Neural progenitor cell (in vitro differentiated cells): ENCODE results near the gene KDM6B. TPM values are rescaled to one million over a fixed set of nuclear protein-coding genes. Genes with fewer than 3 reads are reported as not detected.
A peak's percentile ranks its signal among the peaks of the same experiment; 100 is the strongest.

Source experiments
- DNase-seq: peaks from one replicate; pipeline ENCODE4 v3.0.0-alpha.2; 2016; ENCODE audit warnings: low spot score
- H2AFZ ChIP-seq: fragments of 200-600 bp; sonication (generic); replicated peaks from 2 replicates; pipeline ENCODE4 v1.6.1; 2016; ENCODE audit warnings: antibody characterized with exemption
- H3F3A ChIP-seq: fragments of 200-600 bp; sonication (generic); 2 replicates; pipeline ENCODE4 v1.6.1; 2016; ENCODE audit warnings: antibody characterized with exemption, low read depth
- H3K27ac ChIP-seq: fragments of 200-600 bp; sonication (generic); 2 replicates; pipeline ENCODE4 v1.5.1; 2016; ENCODE audit warnings: mild to moderate bottlenecking
- H3K27me3 ChIP-seq: fragments of 200-600 bp; sonication (generic); 2 replicates; pipeline ENCODE4 v1.6.1; 2016; ENCODE audit warnings: mild to moderate bottlenecking, moderate library complexity
- H3K36me3 ChIP-seq: fragments of 200-600 bp; sonication (generic); 2 replicates; pipeline ENCODE4 v1.5.1; 2016
- H3K4me1 ChIP-seq: fragments of 200-600 bp; sonication (generic); 2 replicates; pipeline ENCODE4 v1.6.1; 2016; ENCODE audit warnings: mixed run types
- H3K4me2 ChIP-seq: fragments of 200-600 bp; sonication (generic); 2 replicates; pipeline ENCODE4 v1.6.1; 2016
- H3K4me3 ChIP-seq: fragments of 200-600 bp; sonication (generic); 2 replicates; pipeline ENCODE4 v1.5.1; 2016
- H3K79me2 ChIP-seq: fragments of 200-600 bp; sonication (generic); 2 replicates; pipeline ENCODE4 v1.6.1; 2016; ENCODE audit warnings: low read depth
- H3K9ac ChIP-seq: fragments of 200-600 bp; sonication (generic); 2 replicates; pipeline ENCODE4 v1.6.1; 2016
- H3K9me3 ChIP-seq: fragments of 200-600 bp; sonication (generic); 2 replicates; pipeline ENCODE4 v1.5.1; 2016; ENCODE audit warnings: low read depth
- H4K20me1 ChIP-seq: fragments of 200-600 bp; sonication (generic); 2 replicates; pipeline ENCODE4 v1.6.1; 2016; ENCODE audit warnings: low read depth
- H3K27ac Mint-ChIP-seq: 3 replicates; pipeline ENCODE4 v1.8.0; 2021; ENCODE audit warnings: mixed read lengths
- H3K27me3 Mint-ChIP-seq: 2 replicates; pipeline ENCODE4 v1.8.0; 2022; ENCODE audit warnings: low read depth, mild to moderate bottlenecking, inconsistent platforms, moderate library complexity, mixed read lengths; ENCODE audit not compliant: insufficient read depth
- H3K36me3 Mint-ChIP-seq: 3 replicates; pipeline ENCODE4 v1.8.0; 2021; ENCODE audit warnings: mixed read lengths
- H3K4me1 Mint-ChIP-seq: 3 replicates; pipeline ENCODE4 v1.8.0; 2021; ENCODE audit warnings: mixed read lengths
- H3K4me3 Mint-ChIP-seq: 3 replicates; pipeline ENCODE4 v1.8.0; 2021; ENCODE audit warnings: mild to moderate bottlenecking, moderate library complexity, mixed read lengths
- H3K9me3 Mint-ChIP-seq: 3 replicates; pipeline ENCODE4 v1.8.0; 2020; ENCODE audit warnings: mixed read lengths
- EZH2 ChIP-seq: fragments of 200-600 bp; sonication (generic); IDR thresholded peaks from 2 replicates; pipeline ENCODE4 v1.6.1; 2017; ENCODE audit warnings: antibody characterized with exemption, mild to moderate bottlenecking, moderate library complexity
- EZH2phosphoT487 ChIP-seq: fragments of 200-600 bp; sonication (generic); IDR thresholded peaks from 2 replicates; pipeline ENCODE4 v1.6.1; 2017; ENCODE audit warnings: antibody characterized with exemption
- total RNA-seq: library from RNA; depleted of rRNA; stranded (reverse); fragments of >200 nt; gene quantifications from 2 replicates; pipeline ENCODE4 v1.2.3, GENCODE V29; 2015; ENCODE audit warnings: low replicate concordance
- TF ChIP-seq, protein P1 (sequence below): fragments of 200-600 bp; sonication (generic); IDR thresholded peaks from 2 replicates; pipeline ENCODE4 v1.5.1; 2017; ENCODE audit warnings: antibody characterized with exemption, mild to moderate bottlenecking

Gene KDM6B
- total RNA-seq, 1 donor from 2014 or later: 12.3 TPM

GRCh38 chr17:7837408-7838088, 3.5 kb downstream of the KDM6B start:
- H3K9me3 Mint-ChIP-seq: no peaks in the 10 kb centered on the region
- TF ChIP-seq, protein P1, sequence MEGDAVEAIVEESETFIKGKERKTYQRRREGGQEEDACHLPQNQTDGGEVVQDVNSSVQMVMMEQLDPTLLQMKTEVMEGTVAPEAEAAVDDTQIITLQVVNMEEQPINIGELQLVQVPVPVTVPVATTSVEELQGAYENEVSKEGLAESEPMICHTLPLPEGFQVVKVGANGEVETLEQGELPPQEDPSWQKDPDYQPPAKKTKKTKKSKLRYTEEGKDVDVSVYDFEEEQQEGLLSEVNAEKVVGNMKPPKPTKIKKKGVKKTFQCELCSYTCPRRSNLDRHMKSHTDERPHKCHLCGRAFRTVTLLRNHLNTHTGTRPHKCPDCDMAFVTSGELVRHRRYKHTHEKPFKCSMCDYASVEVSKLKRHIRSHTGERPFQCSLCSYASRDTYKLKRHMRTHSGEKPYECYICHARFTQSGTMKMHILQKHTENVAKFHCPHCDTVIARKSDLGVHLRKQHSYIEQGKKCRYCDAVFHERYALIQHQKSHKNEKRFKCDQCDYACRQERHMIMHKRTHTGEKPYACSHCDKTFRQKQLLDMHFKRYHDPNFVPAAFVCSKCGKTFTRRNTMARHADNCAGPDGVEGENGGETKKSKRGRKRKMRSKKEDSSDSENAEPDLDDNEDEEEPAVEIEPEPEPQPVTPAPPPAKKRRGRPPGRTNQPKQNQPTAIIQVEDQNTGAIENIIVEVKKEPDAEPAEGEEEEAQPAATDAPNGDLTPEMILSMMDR: no peak
- TF ChIP-seq EZH2phosphoT487: no peak
- no peak for TF ChIP-seq EZH2
- H3F3A ChIP-seq: peaks cover 71% of the 10 kb centered on the region
- H3K9ac ChIP-seq: no peak overlapping the region
- H3K4me3 Mint-ChIP-seq: peak overlapping the region; percentile 94
- peaks cover 3% of the 10 kb centered on the region for H3K36me3 Mint-ChIP-seq
- no peak overlapping the region for H2AFZ ChIP-seq
- peak overlapping the region; percentile 71 for H3K4me3 ChIP-seq
- H3K9me3 ChIP-seq: no peaks in the 10 kb centered on the region
- H3K36me3 ChIP-seq: no peaks in the 10 kb centered on the region
- H3K4me1 ChIP-seq: peaks cover 40% of the 10 kb centered on the region
- DNase-seq: peak; percentile 53
- H3K27ac ChIP-seq: peak overlapping the region; percentile 63
- H3K27ac Mint-ChIP-seq: peak overlapping the region; percentile 98
- H3K4me2 ChIP-seq: peak overlapping the region; percentile 99
- peaks cover 45% of the 10 kb centered on the region for H4K20me1 ChIP-seq
- H3K27me3 ChIP-seq: peaks cover 11% of the 10 kb centered on the region
- H3K4me1 Mint-ChIP-seq: peaks cover 57% of the 10 kb centered on the region
- H3K27me3 Mint-ChIP-seq: peaks cover 7% of the 10 kb centered on the region
- peaks cover 42% of the 10 kb centered on the region for H3K79me2 ChIP-seq

DNA sequence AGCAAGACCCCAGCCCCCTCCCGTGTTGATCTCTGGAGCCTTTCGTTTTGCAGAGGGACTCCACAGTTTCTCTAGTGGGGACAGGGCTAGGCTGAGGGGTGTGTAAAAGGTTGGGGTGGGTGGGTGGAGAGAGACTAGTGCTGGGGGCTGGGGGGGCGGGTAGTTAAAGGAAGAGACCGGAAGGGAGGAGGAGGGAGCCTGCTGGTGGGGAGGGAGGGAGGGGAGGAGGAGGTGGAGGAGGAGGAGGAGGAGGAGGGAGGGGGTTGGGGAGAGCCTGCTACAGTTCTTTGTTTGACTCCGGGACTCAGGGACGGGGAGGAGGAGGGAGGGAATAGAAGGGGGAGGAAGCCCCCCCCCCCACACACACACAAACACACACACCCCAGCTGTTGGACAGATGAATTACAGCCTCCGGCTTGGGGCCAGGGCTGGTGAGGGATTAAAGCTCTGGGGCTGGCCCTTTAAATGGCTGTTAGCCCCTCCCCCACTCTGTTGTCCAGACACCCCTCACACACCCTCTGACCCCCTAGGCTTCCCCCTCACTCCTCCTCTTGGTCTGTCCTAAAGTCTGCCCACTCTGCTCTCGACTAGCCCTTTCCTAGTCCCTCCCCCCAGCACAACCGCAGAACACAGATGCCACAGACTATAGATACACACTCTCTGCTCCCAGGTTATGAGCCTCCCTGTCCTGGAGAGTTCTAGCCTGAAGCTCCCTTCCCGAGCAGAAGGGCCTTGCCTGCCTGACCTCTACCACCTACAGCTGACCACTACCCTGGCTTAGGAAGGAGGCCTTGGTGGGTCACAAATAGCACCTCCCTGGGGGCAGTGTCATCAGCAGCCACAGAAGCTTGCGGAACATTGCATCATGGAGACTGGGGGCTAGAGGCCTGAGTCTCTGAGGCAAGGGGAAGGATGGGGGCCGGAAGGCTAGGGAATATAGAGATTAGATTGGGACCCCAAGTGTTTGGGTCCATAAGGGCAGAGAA, 4.4 kb downstream of the KDM6B start:
- peak overlapping the region; percentile 63 for H3K27ac ChIP-seq
- peaks cover 3% of the 10 kb centered on the region for H3K36me3 Mint-ChIP-seq
- H3K27me3 Mint-ChIP-seq: peaks cover 10% of the 10 kb centered on the region
- H3F3A ChIP-seq: peaks cover 78% of the 10 kb centered on the region
- H3K9me3 Mint-ChIP-seq: no peaks in the 10 kb centered on the region
- peak overlapping the region; percentile 94 for H3K4me3 Mint-ChIP-seq
- peaks cover 49% of the 10 kb centered on the region for H4K20me1 ChIP-seq
- peak overlapping the region; percentile 99 for H3K4me2 ChIP-seq
- H3K4me3 ChIP-seq: peak overlapping the region; percentile 71
- H3K4me1 Mint-ChIP-seq: peaks cover 52% of the 10 kb centered on the region
- H3K4me1 ChIP-seq: peaks cover 37% of the 10 kb centered on the region
- peak overlapping the region; percentile 98 for H3K27ac Mint-ChIP-seq
- TF ChIP-seq, protein P1: no peak
- TF ChIP-seq EZH2phosphoT487 (no peak), EZH2 (no peak)
- peak; percentile 92 for DNase-seq
- H3K79me2 ChIP-seq: peaks cover 50% of the 10 kb centered on the region
- H3K36me3 ChIP-seq: no peaks in the 10 kb centered on the region
- H3K27me3 ChIP-seq: peaks cover 2% of the 10 kb centered on the region
- H3K9ac ChIP-seq: no peak overlapping the region
- no peaks in the 10 kb centered on the region for H3K9me3 ChIP-seq
- H2AFZ ChIP-seq: no peak overlapping the region

DNA sequence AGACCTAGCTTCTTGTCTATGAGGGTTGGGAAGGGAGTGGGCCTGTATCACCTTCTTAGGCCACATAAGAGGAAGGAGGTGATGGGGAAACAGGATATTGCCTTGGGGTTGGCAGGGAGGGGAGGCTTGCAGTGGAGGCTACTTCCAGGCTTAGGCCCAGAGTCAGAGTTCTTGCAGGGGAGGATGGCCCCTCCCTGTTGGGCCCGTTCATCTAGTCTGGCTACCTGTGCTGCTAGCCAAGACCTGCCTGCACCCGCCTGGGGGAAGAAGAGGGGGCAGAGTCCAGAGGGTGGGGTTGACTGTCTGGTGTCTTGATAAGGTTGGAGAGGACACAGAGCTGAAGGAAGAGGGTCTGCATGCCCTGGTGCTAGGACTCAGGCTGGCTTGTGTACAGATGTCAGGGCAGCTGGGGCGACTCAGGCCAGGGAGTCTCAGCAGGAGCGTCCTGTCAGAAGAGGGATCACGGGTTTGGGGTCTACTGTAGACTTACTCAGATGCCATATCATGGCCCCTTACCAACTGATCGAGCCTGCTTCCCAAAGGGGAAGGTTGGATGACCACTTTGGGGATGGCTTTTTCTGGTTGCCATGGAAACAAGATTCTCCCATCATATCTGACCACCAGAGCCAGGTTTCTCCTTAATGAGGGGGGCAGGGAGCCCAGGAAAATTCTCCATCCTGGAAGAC, 5.3 kb downstream of the KDM6B start:
- Histone ChIP-seq H3K36me3 (no peaks in the 10 kb centered on the region), H3K4me2 (peak overlapping the region; percentile 99), H3K27ac (no peak overlapping the region), H4K20me1 (peaks cover 57% of the 10 kb centered on the region), H3K4me3 (peak overlapping the region; percentile 71), H2AFZ (no peak overlapping the region), H3F3A (peaks cover 85% of the 10 kb centered on the region), H3K4me1 (peaks cover 35% of the 10 kb centered on the region), H3K9ac (no peak overlapping the region), H3K79me2 (peaks cover 60% of the 10 kb centered on the region), H3K9me3 (no peaks in the 10 kb centered on the region), H3K27me3 (no peaks in the 10 kb centered on the region)
- Mint-ChIP-seq H3K27ac (peak overlapping the region; percentile 64), H3K9me3 (no peaks in the 10 kb centered on the region), H3K4me1 (peaks cover 53% of the 10 kb centered on the region), H3K4me3 (peak overlapping the region; percentile 94), H3K36me3 (peaks cover 3% of the 10 kb centered on the region), H3K27me3 (peaks cover 10% of the 10 kb centered on the region)
- TF ChIP-seq EZH2 (no peak), EZH2phosphoT487 (no peak)
- TF ChIP-seq, protein P1: no peak
- DNase-seq: no peak
